GM12878 (cell line): ENCODE data around the gene PDE9A. TPM values are rescaled to one million over a fixed set of nuclear protein-coding genes. Genes with fewer than 3 reads are reported as not detected.

Source experiments
- ATAC-seq: fragments of 200-7000 bp; cut with Tn5 transposase; 3 replicates; pipeline ENCODE4 v1.9.1; 2020; ENCODE audit warnings: mild to moderate bottlenecking, moderate library complexity
- BruUV-seq: library from RNA; stranded (reverse); fragments of 400-500 nt; replicated peaks from 2 replicates; lab custom pipeline; 2021; lab: Mats Ljungman, UMichigan
- CTCF ChIA-PET: fragments of 300-600 bp; sonication (Branson Sonifier 250); formaldehyde crosslinking; extraction: SDS; loops from one replicate; lab custom pipeline; 2021; ENCODE audit warnings: inconsistent platforms; lab: Yijun Ruan, JAX
- POLR2A ChIA-PET: fragments of 350-600 bp; formaldehyde crosslinking; extraction: SDS; loops from one replicate; lab custom pipeline; 2021; ENCODE audit warnings: inconsistent platforms; lab: Charles Lee
- RAD21 ChIA-PET: fragments of 300-600 bp; sonication (Branson Sonifier 250); formaldehyde crosslinking; loops from one replicate; lab custom pipeline; 2023; ENCODE audit warnings: antibody characterized with exemption; ENCODE audit not compliant: unreplicated experiment; lab: Charles Lee
- SMC1A ChIA-PET: fragments of 300-600 bp; sonication (Branson Sonifier 250); formaldehyde crosslinking; loops from one replicate; lab custom pipeline; 2023; ENCODE audit not compliant: unreplicated experiment, uncharacterized antibody; lab: Charles Lee
- DNase-seq: peaks from one replicate; pipeline ENCODE4 v3.0.0-alpha.2; 2011; ENCODE audit warnings: low read depth, low spot score
- FAIRE-seq: peaks from 3 replicates; lab custom pipeline; 2011; peaks lifted over from hg19 to GRCh38; lab: Jason Lieb, UNC
- H2AFZ ChIP-seq: 2 replicates; pipeline ENCODE4 v1.6.0; 2011; ENCODE audit warnings: low read depth, low read length, control low read depth; ENCODE audit not compliant: control insufficient read depth
- H3K27ac ChIP-seq: 2 replicates; pipeline ENCODE4 v1.5.1; 2011; ENCODE audit warnings: control low read depth; ENCODE audit not compliant: control insufficient read depth, insufficient read depth
- H3K27me3 ChIP-seq, 2 experiments: replicated peaks in 1 of 2; 2 replicates each; pipeline versions ENCODE4 v1.6.0 to v1.6.1; 2011; ENCODE audit warnings: low read length in 1 of 2; ENCODE audit not compliant: control insufficient read depth in 2 of 2, insufficient read depth in 2 of 2
- H3K36me3 ChIP-seq, 2 experiments: 2 replicates each; pipeline ENCODE4 v1.5.1; 2011; ENCODE audit warnings: low read length in 1 of 2; ENCODE audit not compliant: control insufficient read depth in 2 of 2, insufficient read depth in 2 of 2
- H3K4me1 ChIP-seq: 2 replicates; pipeline ENCODE4 v1.6.1; 2011; ENCODE audit warnings: mild to moderate bottlenecking, low read length, moderate library complexity, mixed read lengths; ENCODE audit not compliant: control insufficient read depth, insufficient read depth
- H3K4me2 ChIP-seq: 2 replicates; pipeline ENCODE4 v1.6.0; 2011; ENCODE audit warnings: control low read depth; ENCODE audit not compliant: control insufficient read depth, insufficient read depth
- H3K4me3 ChIP-seq: fragments of 200-600 bp; sonication (generic); 2 replicates; pipeline ENCODE4 v1.5.1; 2016
- H3K79me2 ChIP-seq: 2 replicates; pipeline ENCODE4 v1.6.0; 2011; ENCODE audit warnings: low read length; ENCODE audit not compliant: control insufficient read depth, insufficient read depth
- H3K9ac ChIP-seq: 2 replicates; pipeline ENCODE4 v1.8.0; 2011; ENCODE audit warnings: low read length, control low read depth, mixed read lengths; ENCODE audit not compliant: control insufficient read depth, insufficient read depth
- H3K9me3 ChIP-seq: replicated peaks from 3 replicates; pipeline ENCODE4 v1.5.1; 2011; ENCODE audit warnings: mild to moderate bottlenecking, low read length; ENCODE audit not compliant: control insufficient read depth, insufficient read depth
- H4K20me1 ChIP-seq: 2 replicates; pipeline ENCODE4 v1.6.0; 2011; ENCODE audit not compliant: control insufficient read depth, insufficient read depth
- GABPA ChIP-seq: IDR thresholded peaks from 2 replicates; pipeline ENCODE4 v1.6.1; 2014; ENCODE audit warnings: antibody characterized with exemption, low read depth, mild to moderate bottlenecking, inconsistent platforms
- POLR2AphosphoS2 ChIP-seq: IDR thresholded peaks from 2 replicates; pipeline ENCODE4 v1.6.1; 2011; ENCODE audit warnings: low read depth, mild to moderate bottlenecking, low read length, improper control_type of control experiment, moderate library complexity
- TCF7 ChIP-seq: IDR thresholded peaks from 2 replicates; pipeline ENCODE4 v1.6.1; 2014; ENCODE audit warnings: antibody characterized with exemption, borderline replicate concordance
- WGBS: methylation state at CpG from one replicate; pipeline ENCODE4 v1.1.6; 2016; ENCODE audit warnings: low lambda C conversion rate; ENCODE audit not compliant: insufficient replicate concordance, insufficient coverage; ENCODE audit errors: missing lambda C conversion rate; 5-methylcytosine and 5-hydroxymethylcytosine counted together
- in situ Hi-C: fragments of 300-500 bp; cut with MboI; formaldehyde crosslinking; loops from 9 replicates; pipeline ENCODE4 v1.14.3; 2018; ENCODE audit warnings: mixed read lengths
- intact Hi-C: fragments of 100-400 bp; cut with micrococcal nuclease; formaldehyde crosslinking; loops from one replicate; pipeline ENCODE4 v1.14.2; 2022; ENCODE audit not compliant: unreplicated experiment
- polyA plus RNA-seq, 11 experiments: library from polyadenylated mRNA; depleted of rRNA in 4 of 11; unstranded in 6 of 11; stranded (reverse) in 5 of 11; fragments of >200 nt; fragmentation: Nextera tagmentation in 4 of 11; fragmentation: Illumina TruSeq in 1 of 11; extraction: Ambion mirVana in 4 of 11; extraction: Trizol in 1 of 11; gene quantifications; 1 replicate in 1 of 11; 2 replicates in 10 of 11; pipeline versions ENCODE4 v1.2.1 to v1.2.3, GENCODE V29; 2011 to 2016; ENCODE audit warnings: inconsistent platforms in 2 of 11, missing spikeins in 2 of 11, low read depth in 1 of 11
- total RNA-seq, 4 experiments: library from RNA; depleted of rRNA in 3 of 4; stranded (reverse); fragments of >200 nt in 3 of 4; fragmentation: Illumina TruSeq in 1 of 4; extraction: Trizol in 1 of 4; gene quantifications; 2 replicates each; pipeline versions ENCODE4 v1.2.1 to v1.2.3, GENCODE V29; 2013 to 2021
- TF ChIP-seq, protein P1 (sequence below): fragments of 450-650 bp; conservative IDR thresholded peaks from 2 replicates; pipeline ENCODE4 v1.6.1; 2017; ENCODE audit warnings: mild to moderate bottlenecking, moderate library complexity

PDE9A gene
- total and polyA plus RNA-seq, 10 of the 15 experiments (the other 5 are each of a cell fraction or from before 2014, with no cell fraction given), result 0.08 to 0.45 (median 0.20) TPM; not detected in 1

DNA sequence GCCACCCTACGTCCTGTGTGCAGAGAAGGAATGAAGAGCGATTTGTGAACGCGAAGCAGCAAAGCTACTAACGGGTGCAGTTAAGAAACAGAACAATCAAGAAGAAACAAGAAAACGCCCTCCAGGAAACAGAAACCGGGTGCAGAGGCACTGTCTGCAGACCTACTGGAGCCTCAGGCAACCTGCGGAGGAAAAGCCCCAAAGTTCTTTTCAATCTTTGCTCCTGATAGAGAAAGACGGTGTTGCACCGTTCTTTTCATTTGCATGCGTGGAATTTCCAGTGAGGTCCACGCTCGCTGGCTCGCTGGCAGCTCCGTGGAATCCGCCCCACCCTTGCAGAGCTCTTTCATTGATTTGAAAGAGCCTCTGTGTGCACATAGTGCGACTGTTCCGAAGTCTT lies 37.0 kb upstream of the PDE9A start:
- BruUV-seq, result no TSS peak
- Histone ChIP-seq H3K4me1 (no peaks in the 10 kb centered on the region), H3K4me2 (no peak overlapping the region), H3K27me3 (no peaks in the 10 kb centered on the region; a peak in 2 of 4 replicates), H2AFZ (no peak overlapping the region), H3K9me3 (no peaks in the 10 kb centered on the region; the same call in 2 of the 3 replicates), H4K20me1 (no peaks in the 10 kb centered on the region), H3K4me3 (no peak overlapping the region), H3K79me2 (no peaks in the 10 kb centered on the region), H3K9ac (no peak overlapping the region), H3K36me3 (no peaks in the 10 kb centered on the region), H3K27ac (no peak overlapping the region)
- no peak for TF ChIP-seq GABPA
- TF ChIP-seq TCF7, result no peak
- no peak for TF ChIP-seq POLR2AphosphoS2
- WGBS, result 27% methylated on average over 18 of the region's 18 CpGs
- ChIA-PET SMC1A (no interaction called here), POLR2A (no interaction called here), RAD21 (no interaction called here), CTCF (no interaction called here)
- intact Hi-C loops, result no loop called here
- FAIRE-seq (no peak), DNase-seq (no peak), ATAC-seq (no peak; the same call in 2 of the 3 replicates)
- in situ Hi-C loops, result no loop called here

DNA sequence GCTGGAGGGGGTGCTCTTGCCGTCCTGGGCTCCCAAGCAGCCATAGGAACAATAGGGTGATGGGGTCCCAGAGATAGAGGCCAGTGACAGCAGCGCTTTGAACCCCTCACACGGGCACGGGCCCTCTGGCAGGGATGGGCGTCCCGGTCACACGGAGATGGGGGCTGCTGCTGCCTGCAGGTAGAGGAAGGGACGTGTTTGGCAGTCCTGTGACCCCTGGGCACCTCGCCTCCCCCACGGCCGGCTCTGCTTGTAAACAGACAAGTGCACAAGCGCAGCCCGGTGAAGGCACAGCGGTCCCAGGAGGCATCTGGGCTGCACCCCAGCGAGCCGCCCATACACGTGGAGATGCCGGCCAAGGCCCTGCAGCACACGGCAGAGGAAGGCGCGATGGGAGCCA lies 36.5 kb upstream of the PDE9A start:
- Histone ChIP-seq H3K9me3 (no peaks in the 10 kb centered on the region; the same call in 2 of the 3 replicates), H3K27me3 (no peaks in the 10 kb centered on the region; a peak in 2 of 4 replicates), H3K36me3 (no peaks in the 10 kb centered on the region), H3K79me2 (no peaks in the 10 kb centered on the region), H3K9ac (no peak overlapping the region), H3K4me1 (no peaks in the 10 kb centered on the region), H3K4me3 (no peak overlapping the region), H4K20me1 (no peaks in the 10 kb centered on the region), H3K27ac (no peak overlapping the region), H2AFZ (no peak overlapping the region), H3K4me2 (no peak overlapping the region)
- SMC1A ChIA-PET, result no interaction called here
- ATAC-seq, result no peak
- POLR2A ChIA-PET, result no interaction called here
- BruUV-seq, result no TSS peak
- no peak for DNase-seq
- intact Hi-C loops, result no loop called here
- in situ Hi-C loops, result no loop called here
- CTCF ChIA-PET, result no interaction called here
- TF ChIP-seq, protein P1, sequence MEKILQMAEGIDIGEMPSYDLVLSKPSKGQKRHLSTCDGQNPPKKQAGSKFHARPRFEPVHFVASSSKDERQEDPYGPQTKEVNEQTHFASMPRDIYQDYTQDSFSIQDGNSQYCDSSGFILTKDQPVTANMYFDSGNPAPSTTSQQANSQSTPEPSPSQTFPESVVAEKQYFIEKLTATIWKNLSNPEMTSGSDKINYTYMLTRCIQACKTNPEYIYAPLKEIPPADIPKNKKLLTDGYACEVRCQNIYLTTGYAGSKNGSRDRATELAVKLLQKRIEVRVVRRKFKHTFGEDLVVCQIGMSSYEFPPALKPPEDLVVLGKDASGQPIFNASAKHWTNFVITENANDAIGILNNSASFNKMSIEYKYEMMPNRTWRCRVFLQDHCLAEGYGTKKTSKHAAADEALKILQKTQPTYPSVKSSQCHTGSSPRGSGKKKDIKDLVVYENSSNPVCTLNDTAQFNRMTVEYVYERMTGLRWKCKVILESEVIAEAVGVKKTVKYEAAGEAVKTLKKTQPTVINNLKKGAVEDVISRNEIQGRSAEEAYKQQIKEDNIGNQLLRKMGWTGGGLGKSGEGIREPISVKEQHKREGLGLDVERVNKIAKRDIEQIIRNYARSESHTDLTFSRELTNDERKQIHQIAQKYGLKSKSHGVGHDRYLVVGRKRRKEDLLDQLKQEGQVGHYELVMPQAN, result no peak
- no peak for FAIRE-seq
- RAD21 ChIA-PET, result no interaction called here
- 56% methylated on average over 21 of the region's 21 CpGs for WGBS
